A549 treated with AZD2906 at 1 μM for 4 hours (cell line): ENCODE results near the gene C11orf87. TPM values are rescaled to one million over a fixed set of nuclear protein-coding genes. Genes with fewer than 3 reads are reported as not detected.

ENCODE experiments used
- total RNA-seq: library from RNA; stranded (reverse); fragments of 200-300 nt; extraction: Qiagen RNA extraction; gene quantifications from 5 replicates; pipeline ENCODE4 v1.2.3, GENCODE V29; 2022

Gene C11orf87
- total RNA-seq, result 0.01 to 0.02 TPM (median 0.01 TPM) in 4 of 5 replicates, not detected in the other

DNA sequence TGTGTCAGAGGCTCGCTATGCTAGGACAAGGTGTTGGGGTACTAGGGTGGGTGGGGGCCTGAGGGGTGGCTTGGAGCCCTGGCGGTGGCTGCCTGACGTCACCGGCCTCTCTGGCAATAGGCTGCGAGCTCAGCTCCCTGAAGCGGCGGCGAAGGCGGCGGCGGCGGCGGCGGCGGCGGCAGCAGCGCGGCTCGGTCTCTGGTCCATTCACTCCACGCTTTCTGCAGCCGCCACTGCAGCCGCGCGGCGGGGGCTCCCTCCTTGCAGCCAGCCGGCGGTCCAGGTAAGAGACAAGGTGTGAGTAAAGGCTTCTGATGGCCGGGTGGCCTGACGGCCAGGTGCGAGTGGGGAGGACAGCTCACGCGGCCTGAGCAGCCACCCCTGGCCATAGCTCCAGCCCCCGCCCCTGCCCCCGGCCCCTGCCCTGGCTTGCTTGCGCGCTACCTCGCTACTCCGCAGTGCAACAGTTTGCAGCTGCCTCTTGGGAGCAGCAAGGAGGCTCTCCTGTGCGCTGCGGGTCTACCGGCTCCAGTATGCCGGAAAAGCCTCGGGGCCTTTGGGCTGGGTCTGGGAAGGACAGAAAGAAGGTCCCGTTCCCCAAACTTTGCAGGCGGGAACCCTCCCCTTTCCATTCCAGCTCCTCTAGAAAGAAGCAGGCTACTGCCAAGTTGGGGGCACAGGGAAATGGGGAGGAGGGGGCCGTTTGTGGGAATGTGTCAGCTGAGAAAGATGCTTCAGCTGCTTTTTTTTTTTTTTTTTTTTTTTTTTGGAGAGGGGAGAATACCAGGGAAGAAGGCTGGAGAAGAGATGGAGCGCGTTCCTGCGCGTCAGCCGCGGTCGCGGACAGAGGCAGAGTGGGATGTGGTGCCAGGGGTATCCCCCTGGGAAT is at the start of gene C11orf87:
Gene C11orf87, plus strand, starts transcription at position 210 of the 889 bp plus-strand sequence. CDS start 1,444 bp downstream, outside the sequence.

